OCI-LY7 (cell line): ENCODE measurements around the gene NRF1. TPM values are rescaled to one million over a fixed set of nuclear protein-coding genes. Genes with fewer than 3 reads are reported as not detected.

Experiments used
- BruUV-seq: library from RNA; stranded (reverse); fragments of 400-500 nt; replicated peaks from 2 replicates; lab custom pipeline; 2021; lab: Mats Ljungman, UMichigan
- CTCF ChIA-PET: fragments of 300-600 bp; sonication (Branson Sonifier 250); formaldehyde crosslinking; loops from one replicate; lab custom pipeline; 2022; ENCODE audit warnings: antibody characterized with exemption; ENCODE audit not compliant: unreplicated experiment; lab: Charles Lee
- POLR2A ChIA-PET: fragments of 300-600 bp; sonication (Branson Sonifier 250); formaldehyde crosslinking; loops from one replicate; lab custom pipeline; 2022; ENCODE audit warnings: antibody characterized with exemption; lab: Charles Lee
- DNase-seq: peaks from one replicate; pipeline ENCODE4 v3.0.0-alpha.2; 2015; ENCODE audit warnings: low spot score
- H2AFZ ChIP-seq: fragments of 200-600 bp; sonication (generic), shearing (Covaris generic); 2 replicates; pipeline ENCODE4 v1.6.1; 2014; ENCODE audit warnings: mild to moderate bottlenecking, antibody characterized with exemption, low read length, moderate library complexity
- H3K27ac ChIP-seq: fragments of 200-600 bp; sonication (generic); 2 replicates; pipeline ENCODE4 v1.5.1; 2014; ENCODE audit warnings: mixed run types, low read depth, mild to moderate bottlenecking, moderate library complexity, low read length, inconsistent platforms; ENCODE audit not compliant: poor library complexity, severe bottlenecking
- H3K36me3 ChIP-seq: fragments of 200-600 bp; sonication (generic); 2 replicates; pipeline ENCODE4 v1.6.1; 2014; ENCODE audit warnings: mild to moderate bottlenecking, antibody characterized with exemption, low read length, moderate library complexity, mixed read lengths; ENCODE audit not compliant: insufficient read depth
- H3K4me1 ChIP-seq: fragments of 200-600 bp; sonication (generic); 2 replicates; pipeline ENCODE4 v1.5.1; 2014; ENCODE audit warnings: mild to moderate bottlenecking, low read length; ENCODE audit not compliant: insufficient read depth, poor library complexity, severe bottlenecking
- H3K4me2 ChIP-seq: fragments of 200-600 bp; sonication (generic); 2 replicates; pipeline ENCODE4 v1.6.1; 2014; ENCODE audit warnings: mild to moderate bottlenecking, low read length
- H3K4me3 ChIP-seq: fragments of 200-600 bp; sonication (generic); 2 replicates; pipeline ENCODE4 v1.5.1; 2014; ENCODE audit warnings: mild to moderate bottlenecking, low read depth, low read length; ENCODE audit not compliant: poor library complexity, severe bottlenecking
- H3K79me2 ChIP-seq: fragments of 200-600 bp; sonication (generic); 2 replicates; pipeline ENCODE4 v1.6.1; 2016; ENCODE audit warnings: low read depth, mild to moderate bottlenecking, low read length, moderate library complexity, mixed read lengths; ENCODE audit not compliant: insufficient read depth
- H3K9me2 ChIP-seq: fragments of 200-600 bp; sonication (generic); 2 replicates; pipeline ENCODE4 v1.6.1; 2016; ENCODE audit warnings: mild to moderate bottlenecking, low read length, mixed read lengths; ENCODE audit not compliant: insufficient read depth
- H3K9me3 ChIP-seq: fragments of 200-600 bp; sonication (generic); 2 replicates; pipeline ENCODE4 v1.6.1; 2014; ENCODE audit warnings: mild to moderate bottlenecking, mixed run types, low read length, mixed read lengths
- H4K20me1 ChIP-seq: fragments of 200-600 bp; sonication (generic); 2 replicates; pipeline ENCODE4 v1.6.1; 2014; ENCODE audit warnings: mild to moderate bottlenecking, antibody characterized with exemption, low read length, moderate library complexity, mixed read lengths; ENCODE audit not compliant: insufficient read depth
- EZH2phosphoT487 ChIP-seq: fragments of 200-600 bp; sonication (generic); IDR thresholded peaks from 2 replicates; pipeline ENCODE4 v1.6.1; 2018; ENCODE audit warnings: low read depth, borderline replicate concordance, mild to moderate bottlenecking, mixed run types, antibody characterized with exemption, low read length, moderate library complexity, mixed read lengths
- intact Hi-C: fragments of 100-400 bp; cut with micrococcal nuclease; formaldehyde crosslinking; loops from one replicate; pipeline ENCODE4 v1.10.0; 2022; ENCODE audit not compliant: unreplicated experiment
- total RNA-seq, 2 experiments: library from RNA; depleted of rRNA in 1 of 2; stranded (reverse); fragments of >200 nt in 1 of 2; shearing (Covaris generic) in 1 of 2; gene quantifications; 2 replicates each; pipeline ENCODE4 v1.2.3, GENCODE V29; 2014 to 2022
- TF ChIP-seq, protein P1 (sequence below): fragments of 200-600 bp; sonication (generic); conservative IDR thresholded peaks from 2 replicates; pipeline ENCODE4 v1.5.1; 2014; ENCODE audit warnings: mild to moderate bottlenecking, antibody characterized with exemption, low read length, moderate library complexity, mixed read lengths

Gene NRF1
- total RNA-seq, 2 experiments from 2014 or later = 26.5 to 26.9 TPM

DNA sequence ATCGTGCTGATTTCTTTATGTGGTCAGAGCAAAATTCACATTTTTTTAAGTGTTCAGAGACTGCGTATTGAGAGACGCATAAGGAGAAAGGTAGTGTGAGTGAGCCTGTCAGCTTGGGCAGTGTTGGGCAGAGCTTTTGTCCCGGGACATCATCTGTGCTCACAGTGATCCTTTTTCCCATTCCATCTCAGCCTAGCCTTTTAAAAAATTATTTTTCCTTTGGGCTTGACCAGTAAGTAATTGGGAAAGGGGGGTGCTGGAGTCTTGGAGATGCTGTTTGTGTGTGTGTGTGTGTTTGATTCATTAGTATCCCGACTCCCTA lies 1.5 kb downstream of the NRF1 start:
- ChIA-PET CTCF (interaction anchor here (0.5 to 0.6 kb wide), 2 partner anchors 25 to 459 kb away, joined by 3 to 10 read pairs; no protein-coding TSS in a partner anchor), POLR2A (interaction anchor here (0.9 to 1.2 kb wide), 2 partner anchors 17 to 31 kb away, joined by 3 to 4 read pairs; no protein-coding TSS in a partner anchor)
- peaks cover 50% of the 10 kb centered on the region for H3K4me1 ChIP-seq
- no peaks in the 10 kb centered on the region for H3K9me3 ChIP-seq
- H3K79me2 ChIP-seq = peaks cover 72% of the 10 kb centered on the region
- peaks cover 31% of the 10 kb centered on the region; the same call in 1 of the 2 replicates for H4K20me1 ChIP-seq
- BruUV-seq = TSS peak; percentile 56
- no peaks in the 10 kb centered on the region for H3K9me2 ChIP-seq
- peak overlapping the region; percentile 80 for H3K4me3 ChIP-seq
- intact Hi-C loops = loop anchor here (2.0 kb wide), 1 partner anchor 340 kb away; the partner anchor contains the start of gene UBE2H
- H3K4me2 ChIP-seq = peak overlapping the region; percentile 96
- no peak for TF ChIP-seq EZH2phosphoT487
- TF ChIP-seq, protein P1, sequence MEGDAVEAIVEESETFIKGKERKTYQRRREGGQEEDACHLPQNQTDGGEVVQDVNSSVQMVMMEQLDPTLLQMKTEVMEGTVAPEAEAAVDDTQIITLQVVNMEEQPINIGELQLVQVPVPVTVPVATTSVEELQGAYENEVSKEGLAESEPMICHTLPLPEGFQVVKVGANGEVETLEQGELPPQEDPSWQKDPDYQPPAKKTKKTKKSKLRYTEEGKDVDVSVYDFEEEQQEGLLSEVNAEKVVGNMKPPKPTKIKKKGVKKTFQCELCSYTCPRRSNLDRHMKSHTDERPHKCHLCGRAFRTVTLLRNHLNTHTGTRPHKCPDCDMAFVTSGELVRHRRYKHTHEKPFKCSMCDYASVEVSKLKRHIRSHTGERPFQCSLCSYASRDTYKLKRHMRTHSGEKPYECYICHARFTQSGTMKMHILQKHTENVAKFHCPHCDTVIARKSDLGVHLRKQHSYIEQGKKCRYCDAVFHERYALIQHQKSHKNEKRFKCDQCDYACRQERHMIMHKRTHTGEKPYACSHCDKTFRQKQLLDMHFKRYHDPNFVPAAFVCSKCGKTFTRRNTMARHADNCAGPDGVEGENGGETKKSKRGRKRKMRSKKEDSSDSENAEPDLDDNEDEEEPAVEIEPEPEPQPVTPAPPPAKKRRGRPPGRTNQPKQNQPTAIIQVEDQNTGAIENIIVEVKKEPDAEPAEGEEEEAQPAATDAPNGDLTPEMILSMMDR = peak; percentile 53; the same call in 1 of the 2 replicates
- H2AFZ ChIP-seq = no peak overlapping the region
- peaks cover 23% of the 10 kb centered on the region for H3K36me3 ChIP-seq
- H3K27ac ChIP-seq = no peak overlapping the region
- DNase-seq = no peak

DNA sequence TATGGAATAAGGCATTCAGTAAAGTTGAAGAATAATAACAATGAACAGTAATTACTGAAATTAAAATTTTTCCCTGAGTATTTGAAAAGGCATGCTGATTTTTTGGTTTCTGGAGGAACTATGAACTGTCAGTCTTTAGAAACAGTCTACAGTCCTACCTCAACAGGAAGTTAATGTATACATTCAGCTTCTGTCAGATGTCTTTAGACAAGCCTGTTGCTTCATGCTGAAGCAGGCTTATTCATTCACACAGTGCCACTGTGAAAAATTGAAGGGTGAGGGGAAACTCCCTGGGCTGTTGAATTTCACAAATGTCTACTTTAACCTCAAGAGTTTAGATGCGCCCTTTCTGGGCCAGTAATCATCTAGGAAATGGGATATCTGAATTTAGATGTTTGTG lies 3.5 kb downstream of the NRF1 start:
- peaks cover 50% of the 10 kb centered on the region for H3K4me1 ChIP-seq
- intact Hi-C loops = no loop called here
- H3K27ac ChIP-seq = peak overlapping the region; percentile 41
- peak; percentile 56 for DNase-seq
- TF ChIP-seq, protein P1 = no peak
- TF ChIP-seq EZH2phosphoT487 = no peak
- CTCF ChIA-PET = no interaction called here
- peak overlapping the region; percentile 96 for H3K4me2 ChIP-seq
- POLR2A ChIA-PET = interaction anchor here (0.6 to 1.5 kb wide), 7 partner anchors 8 to 754 kb away, joined by 3 to 5 read pairs (median 4); no protein-coding TSS in a partner anchor
- H4K20me1 ChIP-seq = peaks cover 31% of the 10 kb centered on the region; the same call in 1 of the 2 replicates
- H3K36me3 ChIP-seq = peaks cover 8% of the 10 kb centered on the region
- H3K9me2 ChIP-seq = no peaks in the 10 kb centered on the region
- H3K9me3 ChIP-seq = no peaks in the 10 kb centered on the region
- H3K79me2 ChIP-seq = peaks cover 90% of the 10 kb centered on the region
- H2AFZ ChIP-seq = no peak overlapping the region
- H3K4me3 ChIP-seq = peak overlapping the region; percentile 31
- no TSS peak for BruUV-seq

DNA sequence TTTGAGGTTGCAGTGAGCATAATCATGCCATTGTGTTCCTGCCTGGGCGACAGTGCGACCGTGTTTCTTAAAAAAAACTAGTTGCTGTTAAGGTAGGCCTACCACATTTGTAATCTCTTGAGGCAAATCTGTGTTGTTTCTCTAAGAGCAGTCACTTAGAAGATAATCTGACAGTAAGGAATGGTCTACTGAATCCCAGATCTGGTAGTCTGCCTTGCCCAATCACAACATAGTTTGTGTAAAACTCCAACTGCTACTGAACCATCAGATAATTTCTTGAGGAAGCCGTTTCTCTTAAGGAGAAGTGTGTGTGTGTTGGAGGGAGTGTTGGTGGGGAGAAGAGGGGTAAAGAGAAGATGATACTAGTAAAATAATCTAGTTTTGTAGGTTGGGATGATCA lies 5.0 kb downstream of the NRF1 start:
- no peaks in the 10 kb centered on the region for H3K9me3 ChIP-seq
- no peak overlapping the region for H3K4me3 ChIP-seq
- peak overlapping the region; percentile 26; the same call in 1 of the 2 replicates for H3K4me2 ChIP-seq
- CTCF ChIA-PET = no interaction called here
- H3K79me2 ChIP-seq = peaks cover 94% of the 10 kb centered on the region
- BruUV-seq = no TSS peak
- TF ChIP-seq, protein P1 = no peak
- intact Hi-C loops = no loop called here
- no peaks in the 10 kb centered on the region for H3K9me2 ChIP-seq
- H3K27ac ChIP-seq = no peak overlapping the region
- no peak for DNase-seq
- H2AFZ ChIP-seq = no peak overlapping the region
- peaks cover 37% of the 10 kb centered on the region for H4K20me1 ChIP-seq
- H3K36me3 ChIP-seq = peaks cover 8% of the 10 kb centered on the region
- H3K4me1 ChIP-seq = peaks cover 46% of the 10 kb centered on the region
- POLR2A ChIA-PET = interaction anchor here (0.6 to 2.3 kb wide), 6 partner anchors 11 to 31 kb away, joined by 3 to 6 read pairs (median 3); no protein-coding TSS in a partner anchor
